Measurements from ENCODE around the gene ZNF236.
"Not testable (repeated sequence)": the region's sequence is repeated elsewhere in the genome, so short reads cannot be mapped to it uniquely, and the experiment has no call there.

ZNF236 gene

DNA sequence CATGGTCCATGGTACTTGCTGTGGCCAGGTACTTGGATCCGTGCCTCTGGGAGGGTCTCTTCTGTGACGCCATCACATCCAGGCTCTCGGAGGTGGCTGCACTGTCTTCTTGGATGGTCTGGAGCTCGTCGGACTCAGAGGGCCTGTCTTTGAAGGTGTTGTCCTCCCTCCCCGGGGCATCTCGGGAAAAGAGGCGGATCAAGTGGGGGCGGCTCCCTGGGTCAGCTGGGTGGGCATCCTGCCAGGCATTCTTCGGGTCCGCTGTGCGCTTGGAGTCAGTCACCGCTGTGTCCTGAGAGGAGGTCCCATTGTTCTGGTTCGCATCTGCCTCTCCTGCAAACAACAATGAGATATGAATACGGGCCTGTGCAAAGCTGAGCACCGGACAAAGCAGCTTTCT is 194.6 kb downstream of the ZNF236 start:
- in situ Hi-C loops (cut with HindIII; ENCODE audit: low sequenced_read_pairs), result no loop called here

- in situ Hi-C loops (cut with HindIII; ENCODE audit: low sequenced_read_pairs), result no loop called here
Measured at GRCh38 chr18:77017355-77017754, 195.0 kb downstream of the ZNF236 start.

DNA sequence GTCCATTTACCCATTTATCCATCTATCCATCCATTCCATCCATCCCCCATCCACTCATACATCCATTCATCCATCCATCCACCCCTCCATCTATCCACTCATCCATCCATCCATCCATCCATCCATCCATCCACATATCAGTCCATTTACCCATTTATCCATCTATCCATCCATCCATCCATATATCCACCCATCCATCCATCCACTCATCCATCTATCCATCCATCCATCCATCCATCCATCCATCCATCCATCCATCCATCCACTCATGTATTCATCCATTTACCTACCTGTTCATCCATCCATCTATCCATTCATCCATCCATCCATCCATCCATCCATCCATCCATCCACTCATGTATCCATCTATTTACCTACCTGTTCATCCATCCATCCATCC is 196.3 kb downstream of the ZNF236 start:
- in situ Hi-C loops (cut with HindIII; ENCODE audit: low sequenced_read_pairs), result not testable (repeated sequence)

DNA sequence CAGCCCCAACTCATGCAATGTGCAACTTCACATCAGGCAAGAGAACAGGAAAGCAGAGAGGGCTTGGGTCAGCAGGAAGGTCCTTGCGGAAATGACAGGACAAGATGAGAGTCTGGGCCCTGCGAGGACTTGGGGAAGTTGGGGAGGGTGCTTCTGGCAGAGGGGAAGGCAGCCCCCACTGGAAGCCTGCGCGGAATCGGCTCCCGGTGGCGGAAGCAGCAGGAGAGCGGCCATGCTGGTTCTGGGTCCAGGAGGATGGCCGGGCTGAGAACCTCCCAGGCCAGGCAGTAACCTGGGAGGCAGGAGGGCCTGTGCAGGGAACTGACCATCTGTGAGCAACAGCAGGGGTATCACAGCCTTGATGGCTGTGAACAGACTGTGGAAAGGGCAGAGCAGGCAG is 197.3 kb downstream of the ZNF236 start:
- in situ Hi-C loops (cut with HindIII; ENCODE audit: low sequenced_read_pairs), result no loop called here
